Measurements from ENCODE around the gene SEZ6.

DNA sequence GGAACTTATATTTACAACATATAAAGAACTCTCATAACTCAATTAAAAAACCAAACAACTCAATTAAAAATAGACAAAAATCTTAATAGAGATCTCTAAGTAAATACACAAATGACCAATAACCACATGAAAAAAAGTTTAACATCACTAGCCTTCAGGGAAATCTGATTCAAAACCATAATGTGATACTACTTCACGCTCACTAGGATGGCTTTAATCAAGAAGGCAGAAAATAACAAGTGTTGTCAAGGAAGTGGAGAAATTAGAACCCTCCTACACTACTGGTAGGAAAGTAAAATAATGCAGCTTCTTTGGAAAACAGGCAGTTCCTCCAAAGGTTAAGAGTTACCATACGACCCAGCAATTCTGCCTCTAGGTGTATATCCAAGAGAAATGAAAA is 62.9 kb downstream of the SEZ6 start:
- TF ChIP-seq, protein P1, sequence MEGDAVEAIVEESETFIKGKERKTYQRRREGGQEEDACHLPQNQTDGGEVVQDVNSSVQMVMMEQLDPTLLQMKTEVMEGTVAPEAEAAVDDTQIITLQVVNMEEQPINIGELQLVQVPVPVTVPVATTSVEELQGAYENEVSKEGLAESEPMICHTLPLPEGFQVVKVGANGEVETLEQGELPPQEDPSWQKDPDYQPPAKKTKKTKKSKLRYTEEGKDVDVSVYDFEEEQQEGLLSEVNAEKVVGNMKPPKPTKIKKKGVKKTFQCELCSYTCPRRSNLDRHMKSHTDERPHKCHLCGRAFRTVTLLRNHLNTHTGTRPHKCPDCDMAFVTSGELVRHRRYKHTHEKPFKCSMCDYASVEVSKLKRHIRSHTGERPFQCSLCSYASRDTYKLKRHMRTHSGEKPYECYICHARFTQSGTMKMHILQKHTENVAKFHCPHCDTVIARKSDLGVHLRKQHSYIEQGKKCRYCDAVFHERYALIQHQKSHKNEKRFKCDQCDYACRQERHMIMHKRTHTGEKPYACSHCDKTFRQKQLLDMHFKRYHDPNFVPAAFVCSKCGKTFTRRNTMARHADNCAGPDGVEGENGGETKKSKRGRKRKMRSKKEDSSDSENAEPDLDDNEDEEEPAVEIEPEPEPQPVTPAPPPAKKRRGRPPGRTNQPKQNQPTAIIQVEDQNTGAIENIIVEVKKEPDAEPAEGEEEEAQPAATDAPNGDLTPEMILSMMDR (IDR thresholded peaks at IDR 0.05) = no peak
- TF ChIP-seq POLR2A (IDR thresholded peaks at IDR 0.05) = no peak
